ENCODE data around the gene PAQR6.

GRCh38 chr1:156242738-156243137 is 5.1 kb downstream of the PAQR6 start:
- TF ChIP-seq POLR2A (IDR thresholded peaks at IDR 0.05; ENCODE audit: low read depth, low read length), result no peak; the same call in 1 of the 2 replicates
- no peak for TF ChIP-seq POLR2AphosphoS5 (IDR thresholded peaks at IDR 0.05; ENCODE audit: low read depth, low read length)
- TF ChIP-seq SPI1 (IDR thresholded peaks at IDR 0.05; ENCODE audit: low read depth, low read length), result no peak
- TF ChIP-seq TAF1 (IDR thresholded peaks at IDR 0.05; ENCODE audit: low read depth, low read length), result no peak
- TF ChIP-seq PAX5 (IDR thresholded peaks at IDR 0.05; ENCODE audit: insufficient read depth, low read length, severe bottlenecking), result no peak
- no peak for TF ChIP-seq POU2F2 (IDR thresholded peaks at IDR 0.05; ENCODE audit: low read depth, low read length)
